ENCODE results near the gene OR4M2. TPM values are rescaled to one million over a fixed set of nuclear protein-coding genes. Genes with fewer than 3 reads are reported as not detected.

Gene OR4M2
- total RNA-seq: not detected in 2 replicates

DNA sequence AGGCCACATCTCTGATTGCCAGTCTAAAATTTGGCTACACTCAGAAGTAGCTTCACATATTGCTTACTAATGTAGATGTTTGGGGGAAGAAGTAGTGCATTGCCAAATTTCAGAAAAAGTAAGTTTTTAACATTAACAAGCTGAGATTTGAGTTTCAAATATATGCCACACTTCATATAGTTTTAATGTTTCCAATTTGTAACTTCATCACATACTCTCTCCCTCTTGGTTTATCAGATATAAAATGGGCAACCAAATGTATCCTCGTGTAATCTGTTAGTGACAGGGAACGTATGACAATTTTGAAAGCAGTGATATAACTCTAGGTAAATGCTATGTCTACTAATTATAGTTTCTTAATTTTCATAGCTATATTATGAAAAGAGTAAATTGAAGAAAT, at the start of gene OR4M2:
Gene OR4M2 (plus strand): TSS at position 301 of the 400 bp plus-strand sequence. CDS start 98 bp downstream, at position 399.

Other genes starting within 250 kb of the OR4M2 start
- not detected in 2 replicates for gene POTEB, start 202.8 kb upstream of the OR4M2 start, total RNA-seq